Lung microvascular endothelial cell (primary cell): ENCODE data around the gene NDC1. TPM values are rescaled to one million over a fixed set of nuclear protein-coding genes. Genes with fewer than 3 reads are reported as not detected.

ENCODE experiments used
- DNase-seq, 2 donors: peaks; one replicate each; pipeline versions ENCODE4 v3.0.0 to v3.0.0-alpha.2; 2010; ENCODE audit warnings: low read depth in 2 of 2
- total RNA-seq: library from RNA; depleted of rRNA; stranded (reverse); fragments of >200 nt; gene quantifications from 2 replicates; pipeline ENCODE4 v1.2.1, GENCODE V29; 2014

NDC1 gene
- total RNA-seq, 1 donor from 2014 or later, result 8.5 TPM

GRCh38 chr1:53732409-53732808, 105.7 kb downstream of the NDC1 start:
- DNase-seq, result no peak

- DNase-seq, result no peak
Measured at GRCh38 chr1:53731779-53732305, 106.3 kb downstream of the NDC1 start.

- DNase-seq, result no peak
Measured at GRCh38 chr1:53731043-53731600, 107.0 kb downstream of the NDC1 start.

- DNase-seq, result no peak
Measured at GRCh38 chr1:53730224-53730865, 107.8 kb downstream of the NDC1 start.

DNA sequence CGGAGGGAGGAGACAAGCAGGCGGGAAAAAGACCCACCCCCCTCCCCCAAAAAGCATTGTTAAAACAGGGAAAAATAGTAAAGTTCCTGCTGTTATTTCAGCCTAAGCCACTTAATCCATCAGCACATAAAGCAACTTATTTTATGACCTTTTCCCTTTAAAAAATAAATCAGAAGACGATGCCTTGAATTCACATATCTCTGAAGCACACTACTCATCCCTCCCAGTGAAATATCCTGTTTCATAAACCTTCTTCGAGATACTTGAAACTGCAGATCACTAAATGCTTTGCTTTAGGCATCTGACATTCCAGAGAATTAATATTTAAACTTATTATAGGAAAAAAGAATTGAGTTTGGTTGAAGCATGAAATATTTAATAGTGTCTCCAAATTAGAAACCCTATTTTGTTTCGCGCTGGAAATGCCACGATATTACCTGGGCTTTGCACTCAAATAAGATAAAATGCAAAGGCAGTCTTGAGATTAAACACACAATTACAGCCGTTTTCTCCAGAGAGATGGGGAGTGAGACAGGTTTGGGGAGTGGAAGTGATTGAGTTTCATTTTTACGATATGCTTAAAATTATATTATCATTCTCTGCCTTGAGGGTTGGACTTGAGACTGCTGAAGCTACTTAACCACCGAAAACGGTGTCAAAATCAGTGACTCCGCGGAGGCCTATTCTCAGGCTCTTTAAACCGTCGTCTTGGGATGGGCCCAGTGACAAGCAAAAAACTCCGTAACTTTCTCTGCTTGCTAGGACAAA, 108.5 kb downstream of the NDC1 start:
- no peak for DNase-seq

DNA sequence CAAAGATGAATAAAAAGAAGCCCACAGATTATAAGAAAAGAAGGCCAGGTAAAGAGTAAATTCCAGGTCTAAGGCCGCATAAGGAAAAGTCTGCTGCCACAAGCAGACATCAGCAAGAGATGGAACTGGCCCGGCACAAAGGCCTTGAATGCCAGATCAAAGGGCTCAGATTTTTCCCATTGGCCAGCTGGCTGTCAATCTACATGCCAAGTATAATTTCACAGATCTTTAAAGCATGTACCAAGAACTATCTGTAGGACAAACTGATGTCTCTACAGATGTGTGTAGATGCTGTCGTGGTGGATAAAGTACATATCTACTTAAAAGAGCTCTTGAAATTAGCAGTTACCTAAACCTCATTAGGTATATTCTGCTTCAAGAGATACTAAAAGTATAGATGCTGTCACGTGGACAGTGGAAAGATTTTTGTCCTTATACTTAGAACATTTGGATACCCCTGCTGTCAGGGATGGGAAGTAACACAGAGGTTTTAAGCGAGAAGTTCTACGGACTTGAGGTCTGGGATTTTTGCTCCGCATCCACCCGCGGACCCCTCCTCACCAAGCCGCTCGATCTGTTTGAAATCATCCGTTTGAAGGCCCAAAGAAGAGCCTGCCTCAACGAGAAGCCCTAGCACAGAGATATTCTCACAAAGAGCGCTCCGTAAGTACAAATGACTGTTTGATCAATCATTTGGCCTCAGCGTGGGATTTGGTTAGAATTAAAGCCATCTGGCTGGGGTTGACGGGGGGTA, 109.2 kb downstream of the NDC1 start:
- DNase-seq, result no peak

GRCh38 chr1:53728196-53728595, 109.9 kb downstream of the NDC1 start:
- no peak for DNase-seq

DNA sequence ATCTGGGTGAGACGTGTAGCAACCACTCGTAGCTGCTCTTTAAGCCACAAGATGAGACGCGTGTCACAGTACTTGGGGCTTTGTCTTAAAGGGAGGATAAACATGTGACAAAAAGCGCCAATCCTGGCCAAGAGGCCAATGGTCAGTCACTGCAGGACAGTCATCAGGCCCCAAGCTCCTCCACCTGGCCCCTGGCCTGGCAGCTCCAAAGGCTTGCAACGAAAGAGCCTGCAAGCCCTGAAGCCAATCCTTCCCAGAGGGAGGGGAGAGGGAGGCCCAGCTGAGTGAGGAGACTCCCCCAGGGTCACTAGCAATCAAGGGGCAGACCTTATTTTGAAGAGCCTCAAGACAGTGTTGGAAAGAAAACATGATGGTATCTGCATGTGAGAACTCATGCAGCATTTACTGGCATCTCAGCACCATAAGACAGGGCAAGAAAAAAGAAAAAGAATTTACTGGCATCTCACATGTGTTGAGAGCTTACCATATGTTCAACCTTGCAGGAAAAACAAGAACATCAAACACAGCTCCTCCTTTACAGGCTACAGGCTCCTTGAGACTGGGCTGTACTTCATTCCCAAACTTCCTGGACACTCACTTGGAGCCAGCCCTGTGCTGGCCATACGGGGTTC, 110.5 kb downstream of the NDC1 start:
- no peak for DNase-seq

GRCh38 chr1:53726009-53726600, 112.0 kb downstream of the NDC1 start:
- no peak for DNase-seq

DNA sequence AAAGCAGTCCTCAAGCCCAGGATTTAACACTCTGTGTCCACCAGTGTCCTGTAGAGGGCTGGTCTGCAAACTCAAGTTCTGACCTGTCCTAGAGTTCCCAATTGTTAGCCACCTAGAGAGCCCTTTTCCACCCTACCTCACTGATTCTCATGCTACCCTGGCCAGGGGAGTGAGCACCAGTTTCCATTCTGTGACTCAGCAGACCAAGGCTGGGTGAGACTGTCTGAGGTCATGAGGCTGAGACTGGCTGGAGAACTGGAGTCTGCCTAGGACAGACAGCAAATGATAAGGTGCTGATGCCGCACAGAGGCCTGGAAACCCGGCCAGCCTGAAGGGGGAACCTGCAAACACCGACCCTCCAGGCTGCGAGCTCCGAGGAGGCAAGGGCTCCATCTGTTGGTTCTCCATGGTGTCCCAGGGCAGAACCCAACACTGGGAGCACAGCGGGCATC, 112.8 kb downstream of the NDC1 start:
- DNase-seq, result peak in 1 of 2 donors; percentile 42

DNA sequence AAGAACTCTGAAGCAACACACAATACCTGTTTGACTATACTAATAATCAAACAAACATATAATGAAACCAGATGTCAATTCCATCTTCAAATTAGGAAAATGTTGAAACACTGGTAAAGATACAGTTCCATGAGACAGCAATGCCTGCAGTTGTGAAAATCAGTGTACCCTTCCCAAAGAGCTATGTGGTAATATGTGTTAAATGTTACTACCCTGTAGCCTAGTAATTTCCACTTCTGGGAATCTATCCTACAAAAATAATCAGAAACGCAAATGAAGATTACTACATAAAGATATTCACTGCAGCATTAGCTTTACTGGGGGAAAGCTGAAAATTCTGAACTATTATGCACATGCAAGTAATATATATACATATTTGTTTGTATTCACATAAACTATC, 116.1 kb downstream of the NDC1 start:
- no peak for DNase-seq

- DNase-seq, result no peak
Measured at GRCh38 chr1:53721088-53721487, 117.0 kb downstream of the NDC1 start.

- no peak for DNase-seq
Measured at GRCh38 chr1:53719469-53719868, 118.6 kb downstream of the NDC1 start.

DNA sequence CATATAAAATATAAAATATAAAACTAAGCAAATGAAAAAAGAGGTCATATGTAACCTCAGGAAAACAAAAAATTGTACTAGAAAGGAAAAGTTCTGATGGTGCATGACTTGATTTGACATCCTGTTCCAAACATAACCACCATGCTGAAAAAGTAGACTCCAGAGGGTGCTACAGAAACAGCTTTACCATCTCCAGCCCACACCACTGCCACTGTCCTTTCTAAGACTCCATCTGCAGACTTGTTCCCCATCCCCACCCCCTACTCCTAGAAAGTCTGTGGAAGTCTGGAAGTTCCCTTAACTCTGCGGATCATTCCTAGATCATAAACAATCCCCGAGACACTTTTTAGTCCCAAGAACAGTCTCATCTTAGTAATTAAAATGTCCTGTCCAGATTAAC, 119.7 kb downstream of the NDC1 start:
- no peak for DNase-seq

GRCh38 chr1:53717025-53717804, 120.9 kb downstream of the NDC1 start:
- DNase-seq, result no peak

DNA sequence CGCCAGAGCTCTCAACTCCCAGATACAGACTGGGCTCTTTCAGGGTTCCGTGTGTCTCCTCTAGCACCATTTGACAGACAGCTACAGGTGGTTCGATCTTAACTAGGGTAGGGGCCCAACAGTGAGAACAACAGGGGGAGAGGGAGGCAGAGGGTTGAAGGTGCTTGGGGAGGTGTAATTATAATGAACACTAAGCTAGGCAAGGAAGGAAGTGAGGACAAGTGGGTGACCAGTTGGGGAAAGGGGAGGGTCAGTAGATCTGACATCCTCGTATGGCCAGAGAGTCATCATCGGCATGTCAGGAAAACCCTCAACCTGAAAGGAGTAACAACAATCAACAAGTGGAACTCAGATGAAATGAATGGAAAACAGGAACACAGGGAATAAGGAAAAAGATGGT, 121.9 kb downstream of the NDC1 start:
- DNase-seq, result no peak

GRCh38 chr1:53715478-53715877, 122.6 kb downstream of the NDC1 start:
- peak; percentile 56 to 61 for DNase-seq
